DOHH2 (cell line): ENCODE data around the gene HDAC4.

Experiments used
- CTCF ChIP-seq: fragments of 200-600 bp; sonication (generic); IDR thresholded peaks from one replicate; pipeline ENCODE4 v1.5.1; 2014; ENCODE audit warnings: antibody characterized with exemption, mild to moderate bottlenecking, low read depth, low read length; ENCODE audit not compliant: poor library complexity, severe bottlenecking
- EZH2phosphoT487 ChIP-seq: fragments of 200-600 bp; sonication (generic); IDR thresholded peaks from 2 replicates; pipeline ENCODE4 v1.6.1; 2017; ENCODE audit warnings: borderline replicate concordance, mild to moderate bottlenecking, antibody characterized with exemption, low read length, moderate library complexity, mixed read lengths

GRCh38 chr2:239330836-239331235 is 70.0 kb downstream of the HDAC4 start:
- TF ChIP-seq CTCF (no peak), EZH2phosphoT487 (no peak)
